Gastrocnemius medialis (tissue), 4 donors: ENCODE data around the gene EEF1G.

Experiments
- CTCF ChIP-seq, 5 experiments: fragments of 450-650 bp in 3 of 5; fragments of 200-600 bp in 2 of 5; sonication (generic) in 2 of 5; IDR thresholded peaks in 4 of 5; conservative IDR thresholded peaks in 1 of 5; 1 replicate in 4 of 5; 2 replicates in 1 of 5; pipeline ENCODE4 v1.5.1; 2016 to 2019; ENCODE audit warnings: antibody characterized with exemption in 5 of 5, mild to moderate bottlenecking in 3 of 5, moderate library complexity in 3 of 5
- POLR2A ChIP-seq, 2 donors: fragments of 450-650 bp; IDR thresholded peaks; one replicate each; pipeline ENCODE4 v1.6.1; 2017; ENCODE audit warnings: antibody characterized with exemption in 2 of 2, mild to moderate bottlenecking in 2 of 2, moderate library complexity in 2 of 2

- TF ChIP-seq POLR2A (IDR thresholded peaks at IDR 0.05) (no peak), CTCF (IDR thresholded peaks at IDR 0.05 in 4 of 5, conservative IDR thresholded peaks at IDR 0.05 in 1 of 5) (no peak)
Measured at GRCh38 chr11:62578541-62578940, 4.8 kb upstream of the EEF1G start.
